Karpas-422 (cell line): ENCODE measurements around the gene MYO18A. TPM values are rescaled to one million over a fixed set of nuclear protein-coding genes. Genes with fewer than 3 reads are reported as not detected.
"Not testable (repeated sequence)": the region's sequence is repeated elsewhere in the genome, so short reads cannot be mapped to it uniquely, and the experiment has no call there.

Source experiments
- DNase-seq: peaks from one replicate; pipeline ENCODE4 v3.0.0-alpha.2; 2015
- H2AFZ ChIP-seq: fragments of 200-600 bp; sonication (generic); 2 replicates; pipeline ENCODE4 v1.6.1; 2014; ENCODE audit warnings: antibody characterized with exemption, low read length, mixed read lengths
- H3K27ac ChIP-seq: fragments of 200-600 bp; sonication (generic); 2 replicates; pipeline ENCODE4 v1.5.1; 2014; ENCODE audit warnings: mild to moderate bottlenecking, low read length, moderate library complexity
- H3K27me3 ChIP-seq: fragments of 200-600 bp; sonication (generic); 2 replicates; pipeline ENCODE4 v1.6.1; 2014; ENCODE audit warnings: low read length, mixed read lengths
- H3K36me3 ChIP-seq: fragments of 200-600 bp; sonication (generic); 2 replicates; pipeline ENCODE4 v1.6.1; 2014; ENCODE audit warnings: low read length, mixed read lengths; ENCODE audit not compliant: insufficient read depth
- H3K4me1 ChIP-seq: fragments of 200-600 bp; sonication (generic); 2 replicates; pipeline ENCODE4 v1.6.1; 2014; ENCODE audit warnings: mild to moderate bottlenecking, low read length, mixed read lengths
- H3K4me2 ChIP-seq: fragments of 200-600 bp; sonication (generic); 2 replicates; pipeline ENCODE4 v1.6.1; 2014; ENCODE audit warnings: low read length, low read depth, mild to moderate bottlenecking; ENCODE audit not compliant: poor library complexity, severe bottlenecking
- H3K4me3 ChIP-seq: fragments of 200-600 bp; sonication (generic); 2 replicates; pipeline ENCODE4 v1.5.1; 2014; ENCODE audit warnings: mild to moderate bottlenecking, antibody characterized with exemption, low read length, mixed read lengths
- H3K79me2 ChIP-seq: fragments of 200-600 bp; sonication (generic); 2 replicates; pipeline ENCODE4 v1.6.1; 2014; ENCODE audit warnings: mild to moderate bottlenecking, low read length, mixed read lengths
- H3K9ac ChIP-seq: fragments of 200-600 bp; sonication (generic); 2 replicates; pipeline ENCODE4 v1.6.0; 2014; ENCODE audit warnings: low read length
- H3K9me2 ChIP-seq: fragments of 200-600 bp; sonication (generic), shearing (Covaris generic); replicated peaks from 2 replicates; pipeline ENCODE4 v1.6.0; 2014; ENCODE audit warnings: mild to moderate bottlenecking, low read length, moderate library complexity; ENCODE audit not compliant: insufficient read depth
- H3K9me3 ChIP-seq: fragments of 300-700, 200-600 bp; sonication (generic); 2 replicates; pipeline ENCODE4 v1.6.1; 2014; ENCODE audit warnings: low read length, mixed read lengths
- H4K20me1 ChIP-seq: fragments of 200-600 bp; sonication (generic); 2 replicates; pipeline ENCODE4 v1.6.1; 2014; ENCODE audit warnings: mild to moderate bottlenecking, antibody characterized with exemption, low read length, low read depth; ENCODE audit not compliant: insufficient read depth
- total RNA-seq: library from RNA; depleted of rRNA; stranded (reverse); fragments of >200 nt; shearing (Covaris generic); gene quantifications from 2 replicates; pipeline ENCODE4 v1.2.3, GENCODE V29; 2014; ENCODE audit warnings: low replicate concordance

Gene MYO18A
- total RNA-seq, 1 experiment from 2014 or later: 16.4 TPM

GRCh38 chr17:29150161-29150560 is 30.0 kb downstream of the MYO18A start:
- Histone ChIP-seq H3K9me2 (no peaks in the 10 kb centered on the region), H3K4me1 (peaks cover 30% of the 10 kb centered on the region), H3K79me2 (no peaks in the 10 kb centered on the region), H3K4me2 (no peak overlapping the region), H3K9ac (no peak overlapping the region), H4K20me1 (no peaks in the 10 kb centered on the region), H3K36me3 (no peaks in the 10 kb centered on the region), H2AFZ (no peak overlapping the region), H3K27me3 (no peaks in the 10 kb centered on the region), H3K27ac (no peak overlapping the region), H3K9me3 (no peaks in the 10 kb centered on the region), H3K4me3 (no peak overlapping the region)
- no peak for DNase-seq

DNA sequence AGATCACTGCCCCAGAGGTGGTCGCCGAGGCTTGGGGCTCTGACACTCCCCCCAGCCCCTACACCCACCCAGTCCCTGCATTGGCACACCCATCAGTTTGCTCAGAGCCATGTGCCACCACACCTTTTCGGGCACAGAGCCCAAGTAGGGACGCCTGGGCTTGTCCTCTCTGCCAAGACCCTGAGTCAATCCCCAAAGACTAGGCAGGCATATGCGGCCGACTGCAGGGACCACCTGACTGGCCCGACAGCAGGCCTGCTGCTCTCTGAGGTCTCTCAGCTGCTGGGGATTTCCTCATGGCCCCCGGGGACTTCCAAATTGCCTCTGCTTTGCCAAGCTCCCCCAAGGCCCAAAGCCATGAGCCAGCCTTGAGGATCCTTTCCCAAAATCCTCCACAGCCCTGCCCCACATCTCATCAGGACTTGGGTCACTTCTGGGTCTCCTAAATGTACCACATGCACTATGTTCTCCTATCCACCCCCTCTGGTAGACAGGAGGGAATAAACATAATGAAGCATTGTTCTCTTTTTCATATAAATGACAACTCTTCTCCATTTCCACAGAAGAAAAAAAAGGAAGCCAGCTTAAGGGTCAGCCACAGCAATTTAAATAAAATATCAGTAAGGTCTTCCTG is 30.6 kb downstream of the MYO18A start:
- Histone ChIP-seq H3K4me1 (peaks cover 33% of the 10 kb centered on the region), H3K9me2 (no peaks in the 10 kb centered on the region), H3K36me3 (no peaks in the 10 kb centered on the region), H3K4me2 (peak overlapping the region; percentile 83), H3K9ac (peak overlapping the region; percentile 64), H4K20me1 (no peaks in the 10 kb centered on the region), H2AFZ (peak overlapping the region; percentile 61), H3K9me3 (no peaks in the 10 kb centered on the region), H3K79me2 (no peaks in the 10 kb centered on the region), H3K27ac (no peak overlapping the region), H3K27me3 (no peaks in the 10 kb centered on the region), H3K4me3 (peak overlapping the region; percentile 64)
- DNase-seq: no peak

- Histone ChIP-seq H3K9me3 (no peaks in the 10 kb centered on the region), H3K27ac (no peak overlapping the region), H3K4me3 (peak overlapping the region; percentile 64), H3K27me3 (no peaks in the 10 kb centered on the region), H3K4me1 (peaks cover 35% of the 10 kb centered on the region), H3K9me2 (no peaks in the 10 kb centered on the region), H2AFZ (peak overlapping the region; percentile 90), H3K79me2 (no peaks in the 10 kb centered on the region), H3K36me3 (no peaks in the 10 kb centered on the region), H4K20me1 (no peaks in the 10 kb centered on the region), H3K4me2 (peak overlapping the region; percentile 83), H3K9ac (peak overlapping the region; percentile 64)
- peak; percentile 98 for DNase-seq
These were observed 31.3 kb downstream of the MYO18A start for GRCh38 chr17:29148790-29149430.

DNA sequence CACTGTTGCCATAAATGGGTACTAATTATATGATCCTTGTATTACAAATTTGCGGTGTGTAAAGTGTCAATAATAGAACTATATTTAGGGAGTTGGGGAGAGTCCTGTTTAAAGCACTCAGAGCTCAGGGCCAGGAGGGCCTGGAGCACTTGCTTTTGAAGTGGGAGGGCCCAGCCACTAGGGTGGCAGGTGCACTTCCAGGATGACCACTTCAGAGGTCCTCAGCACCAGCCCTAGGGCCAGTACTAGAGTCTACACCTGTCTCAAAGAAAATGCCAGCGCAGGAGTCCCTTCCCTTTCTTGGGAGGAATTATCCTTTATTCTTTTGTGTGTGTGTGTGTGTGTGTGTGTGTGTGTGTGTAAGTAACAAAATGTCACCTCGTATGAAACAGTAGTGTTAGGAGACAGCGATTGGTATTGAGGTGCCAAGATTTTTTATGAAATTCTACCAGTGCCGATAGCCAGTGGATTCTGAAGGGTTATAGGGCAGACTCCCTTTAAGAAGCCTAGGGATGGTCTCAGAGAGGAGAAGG is 31.9 kb downstream of the MYO18A start:
- no peaks in the 10 kb centered on the region for H3K9me3 ChIP-seq
- H3K9me2 ChIP-seq: no peaks in the 10 kb centered on the region
- H3K36me3 ChIP-seq: no peaks in the 10 kb centered on the region
- no peak for DNase-seq
- no peaks in the 10 kb centered on the region for H3K27me3 ChIP-seq
- peak overlapping the region; percentile 83 for H3K4me2 ChIP-seq
- H4K20me1 ChIP-seq: no peaks in the 10 kb centered on the region
- H3K27ac ChIP-seq: no peak overlapping the region
- no peaks in the 10 kb centered on the region for H3K79me2 ChIP-seq
- peak overlapping the region; percentile 64 for H3K4me3 ChIP-seq
- peak overlapping the region; percentile 64 for H3K9ac ChIP-seq
- peak overlapping the region; percentile 90 for H2AFZ ChIP-seq
- H3K4me1 ChIP-seq: peaks cover 35% of the 10 kb centered on the region

GRCh38 chr17:29147682-29148081 is 32.5 kb downstream of the MYO18A start:
- Histone ChIP-seq H3K4me2 (no peak overlapping the region), H3K36me3 (no peaks in the 10 kb centered on the region), H3K27me3 (no peaks in the 10 kb centered on the region), H3K27ac (no peak overlapping the region), H3K79me2 (no peaks in the 10 kb centered on the region), H3K9ac (no peak overlapping the region), H2AFZ (no peak overlapping the region), H3K9me3 (no peaks in the 10 kb centered on the region), H3K4me1 (peaks cover 35% of the 10 kb centered on the region), H3K9me2 (no peaks in the 10 kb centered on the region), H4K20me1 (no peaks in the 10 kb centered on the region), H3K4me3 (no peak overlapping the region)
- DNase-seq: no peak

DNA sequence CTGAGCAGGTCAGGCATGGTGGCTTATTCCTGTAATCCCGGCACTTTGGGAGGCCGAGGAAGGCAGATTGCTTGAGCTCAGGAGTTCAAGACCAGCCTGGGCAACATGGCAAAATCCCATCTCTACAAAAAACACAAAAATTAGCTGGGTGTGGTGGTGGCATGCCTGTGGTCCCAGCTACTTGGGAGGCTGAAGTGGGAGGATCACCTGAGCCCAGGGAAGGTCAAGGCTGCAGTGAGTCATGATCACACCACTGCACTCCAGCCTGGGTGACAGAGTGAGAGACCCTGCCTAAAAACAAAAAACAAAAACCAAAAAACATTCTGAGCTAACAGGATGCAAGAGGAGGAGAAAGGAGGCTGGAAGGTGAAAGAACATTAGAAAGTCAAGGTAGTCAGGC is 33.0 kb downstream of the MYO18A start:
- not testable (repeated sequence) for H3K9me3 ChIP-seq, H3K27me3 ChIP-seq, H4K20me1 ChIP-seq, H3K79me2 ChIP-seq, H3K36me3 ChIP-seq, H3K4me3 ChIP-seq, DNase-seq, H2AFZ ChIP-seq, H3K4me2 ChIP-seq, H3K9me2 ChIP-seq, H3K9ac ChIP-seq, H3K27ac ChIP-seq
- H3K4me1 ChIP-seq: peaks cover 40% of the 10 kb centered on the region

DNA sequence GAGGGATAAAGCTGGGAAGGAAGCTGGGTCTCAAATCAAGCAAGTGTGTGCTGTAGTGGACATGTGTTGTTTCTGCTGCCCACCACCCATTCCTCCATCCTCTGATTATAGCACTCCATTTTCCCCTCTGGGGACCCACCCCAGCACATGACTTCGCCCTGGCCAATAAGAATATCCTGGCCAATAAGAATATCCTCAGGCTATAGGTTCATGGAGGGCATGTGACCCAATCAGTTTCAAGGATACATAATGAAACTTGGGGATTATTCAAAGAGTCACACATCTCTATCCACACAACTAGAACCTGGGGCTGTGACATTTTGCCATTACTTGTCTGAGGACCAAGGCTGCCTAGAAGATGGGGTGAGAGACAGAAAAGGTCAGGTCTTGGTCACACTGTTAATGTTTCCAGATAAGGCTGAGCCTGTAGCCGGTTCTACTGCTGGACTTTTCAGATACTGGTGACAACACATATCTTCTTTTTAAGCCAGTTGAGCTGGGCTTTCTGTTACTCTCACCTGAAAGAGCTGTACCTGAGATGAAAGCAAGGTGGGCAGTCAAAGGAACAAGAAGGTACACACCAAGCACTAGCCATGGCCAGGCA is 33.7 kb downstream of the MYO18A start:
- Histone ChIP-seq H3K9me3 (no peaks in the 10 kb centered on the region), H3K9ac (no peak overlapping the region), H3K4me1 (peaks cover 46% of the 10 kb centered on the region), H3K4me2 (no peak overlapping the region), H3K79me2 (no peaks in the 10 kb centered on the region), H3K36me3 (no peaks in the 10 kb centered on the region), H2AFZ (no peak overlapping the region), H3K9me2 (no peaks in the 10 kb centered on the region), H4K20me1 (no peaks in the 10 kb centered on the region), H3K27ac (no peak overlapping the region), H3K4me3 (no peak overlapping the region), H3K27me3 (no peaks in the 10 kb centered on the region)
- DNase-seq: peak; percentile 49

DNA sequence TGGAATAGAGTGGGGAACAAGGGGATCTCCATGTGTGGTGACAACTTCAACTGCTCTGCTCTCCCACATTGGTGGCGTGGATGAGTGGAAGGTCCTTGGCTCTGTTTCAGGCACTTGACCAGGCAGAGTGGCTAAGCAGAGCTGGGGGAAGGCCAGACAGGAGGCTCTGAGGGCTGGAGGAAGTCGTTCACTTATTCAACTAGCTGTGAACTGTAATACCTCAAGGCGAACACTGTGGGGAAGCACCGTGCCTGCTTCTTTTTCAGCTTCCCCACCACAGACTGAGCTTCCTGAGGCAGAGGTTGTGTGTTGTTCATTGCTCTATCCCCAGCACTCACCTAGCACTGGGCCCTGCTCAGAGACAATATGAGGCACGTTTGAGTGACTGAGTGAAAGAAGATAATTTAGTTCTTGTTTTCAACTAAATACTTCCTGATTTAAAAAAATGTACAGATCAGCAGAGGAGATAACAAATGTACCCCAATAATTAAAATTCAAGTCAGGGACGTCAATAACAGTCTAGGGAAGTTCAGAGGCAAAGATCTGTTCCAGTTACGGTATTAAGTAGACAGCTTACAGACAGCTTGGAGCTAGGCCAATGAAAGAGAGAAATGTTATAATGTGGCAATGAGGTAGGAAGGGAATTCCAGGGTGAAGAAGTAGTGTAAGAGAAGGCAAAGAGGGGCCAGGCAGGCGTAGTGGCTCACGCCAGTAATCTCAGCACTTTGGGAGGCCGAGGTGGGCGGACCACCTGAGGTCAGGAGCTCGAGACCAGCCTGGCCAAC is 34.7 kb downstream of the MYO18A start:
- no peaks in the 10 kb centered on the region for H3K9me2 ChIP-seq
- H3K27me3 ChIP-seq: no peaks in the 10 kb centered on the region
- H2AFZ ChIP-seq: peak overlapping the region; percentile 72
- peak overlapping the region; percentile 27 for H3K4me2 ChIP-seq
- DNase-seq: peak; percentile 89
- no peaks in the 10 kb centered on the region for H3K36me3 ChIP-seq
- no peaks in the 10 kb centered on the region for H3K9me3 ChIP-seq
- H3K9ac ChIP-seq: peak overlapping the region; percentile 9; the same call in 1 of the 2 replicates
- H3K4me3 ChIP-seq: no peak overlapping the region
- no peak overlapping the region for H3K27ac ChIP-seq
- H4K20me1 ChIP-seq: no peaks in the 10 kb centered on the region
- peaks cover 56% of the 10 kb centered on the region for H3K4me1 ChIP-seq
- H3K79me2 ChIP-seq: no peaks in the 10 kb centered on the region
